Fibroblast of pulmonary artery (primary cell): Measurements from ENCODE around the gene HEXD.
A peak's percentile ranks its signal among the peaks of the same experiment; 100 is the strongest.

Source experiments
- DNase-seq: peaks from one replicate; pipeline ENCODE4 v3.0.0-alpha.2; 2010; ENCODE audit warnings: low read depth
- H3K4me3 ChIP-seq: replicated peaks from 2 replicates; pipeline ENCODE4 v1.5.1; 2011; ENCODE audit warnings: low read depth, mild to moderate bottlenecking, control low read depth, low read length, moderate library complexity
- CTCF ChIP-seq: IDR thresholded peaks from 2 replicates; pipeline ENCODE4 v1.5.1; 2011; ENCODE audit warnings: mild to moderate bottlenecking, control low read depth, low read length, inconsistent platforms; ENCODE audit errors: missing control alignments

The HEXD gene

GRCh38 chr17:82414548-82415281 lies 3.4 kb upstream of the HEXD start:
- H3K4me3 ChIP-seq: no peak overlapping the region
- peak; percentile 60 for TF ChIP-seq CTCF
- peak; percentile 70 for DNase-seq

- no peak for TF ChIP-seq CTCF
- H3K4me3 ChIP-seq: no peak overlapping the region
- no peak for DNase-seq
These were observed 2.8 kb upstream of the HEXD start for GRCh38 chr17:82415336-82415735.

DNA sequence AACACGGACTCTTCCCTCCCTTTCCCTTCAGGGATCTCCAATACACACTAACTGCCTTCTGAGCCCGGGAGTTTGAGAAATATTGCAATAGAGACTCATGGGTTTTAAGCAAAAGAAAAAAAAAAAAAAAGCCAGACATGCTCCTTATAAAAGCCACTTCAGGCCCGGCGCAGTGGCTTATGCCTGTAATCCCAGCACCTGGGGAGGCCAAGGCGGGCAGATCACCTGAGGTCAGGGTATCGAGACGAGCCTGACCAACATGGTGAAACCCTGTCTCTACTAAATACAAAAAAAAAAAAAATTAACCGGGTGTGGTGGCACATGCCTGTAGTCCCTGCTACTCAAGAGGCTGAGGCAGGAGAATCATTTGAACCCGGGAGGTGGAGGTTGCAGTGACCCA lies 2.4 kb upstream of the HEXD start:
- TF ChIP-seq CTCF: no peak
- H3K4me3 ChIP-seq: no peak overlapping the region
- no peak for DNase-seq

DNA sequence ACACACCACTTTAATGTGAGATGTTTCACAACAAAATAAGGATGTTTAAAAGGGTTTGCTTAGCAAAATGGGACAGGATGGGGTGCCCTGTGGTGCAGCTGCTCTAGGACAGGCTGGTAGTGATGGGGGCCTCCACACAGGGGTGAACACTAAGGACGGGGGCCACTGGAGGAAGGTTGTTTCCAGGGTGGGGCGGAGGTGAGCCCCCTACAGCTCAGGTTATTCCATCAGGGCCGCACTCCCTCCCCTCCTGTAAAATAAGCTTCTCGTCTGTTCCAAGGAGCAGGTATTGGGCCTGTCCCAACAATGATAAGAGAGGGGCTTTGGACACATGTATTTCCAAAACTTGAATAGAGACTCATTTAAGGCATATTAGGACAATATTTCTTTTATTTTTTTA lies 1.9 kb upstream of the HEXD start:
- no peak for TF ChIP-seq CTCF
- no peak for DNase-seq
- no peak overlapping the region for H3K4me3 ChIP-seq

GRCh38 chr17:82416771-82417170 lies 1.4 kb upstream of the HEXD start:
- DNase-seq: no peak
- no peak overlapping the region for H3K4me3 ChIP-seq
- peak; percentile 17 for TF ChIP-seq CTCF

- no peak for TF ChIP-seq CTCF
- no peak for DNase-seq
- peak overlapping the region; percentile 79 for H3K4me3 ChIP-seq
These were observed 1.4 kb downstream of the HEXD start for GRCh38 chr17:82419540-82419939.
